ENCODE results near the gene CEP170B.

The CEP170B gene

DNA sequence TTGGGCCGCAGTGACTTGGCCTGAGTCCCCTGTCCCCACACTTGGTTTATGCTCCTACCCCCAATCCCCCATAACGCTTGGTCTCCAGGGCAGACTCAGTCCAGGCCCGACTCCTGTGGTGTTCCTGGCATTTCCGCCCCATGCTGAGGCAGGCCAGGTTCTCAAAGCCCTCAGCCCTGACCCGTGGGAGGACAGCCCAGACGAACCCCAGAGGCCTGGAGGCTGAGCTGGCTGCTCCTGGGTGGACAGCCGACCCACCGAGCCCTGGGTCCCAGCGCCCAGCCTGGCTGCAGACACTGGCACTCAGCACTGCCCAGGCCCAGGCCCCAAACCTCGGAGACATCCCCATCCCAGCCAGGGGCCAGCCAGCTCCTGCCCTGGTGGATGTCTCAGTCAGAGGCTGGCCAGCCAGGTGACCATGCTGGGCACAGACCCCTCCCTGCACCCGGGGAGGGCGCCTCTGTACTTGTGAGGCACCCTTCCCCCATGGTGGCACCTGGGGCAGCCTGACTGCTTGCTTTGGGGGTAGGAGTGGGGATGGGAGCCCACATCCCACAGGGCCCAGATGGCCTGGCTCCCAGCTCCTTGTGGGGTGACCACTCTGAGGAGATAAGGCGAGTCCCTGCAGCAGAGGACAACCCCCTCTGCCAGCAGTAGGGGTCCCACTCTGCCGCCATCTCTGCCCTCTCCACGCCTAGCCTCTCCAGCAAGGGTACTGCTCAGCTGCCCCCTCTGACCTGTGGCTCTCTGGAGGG lies 61.0 kb downstream of the CEP170B start:
- no peak for DNase-seq (ENCODE audit: low read depth, low spot score)
- H3K4me3 ChIP-seq (ENCODE audit: low read length): no peak overlapping the region

DNA sequence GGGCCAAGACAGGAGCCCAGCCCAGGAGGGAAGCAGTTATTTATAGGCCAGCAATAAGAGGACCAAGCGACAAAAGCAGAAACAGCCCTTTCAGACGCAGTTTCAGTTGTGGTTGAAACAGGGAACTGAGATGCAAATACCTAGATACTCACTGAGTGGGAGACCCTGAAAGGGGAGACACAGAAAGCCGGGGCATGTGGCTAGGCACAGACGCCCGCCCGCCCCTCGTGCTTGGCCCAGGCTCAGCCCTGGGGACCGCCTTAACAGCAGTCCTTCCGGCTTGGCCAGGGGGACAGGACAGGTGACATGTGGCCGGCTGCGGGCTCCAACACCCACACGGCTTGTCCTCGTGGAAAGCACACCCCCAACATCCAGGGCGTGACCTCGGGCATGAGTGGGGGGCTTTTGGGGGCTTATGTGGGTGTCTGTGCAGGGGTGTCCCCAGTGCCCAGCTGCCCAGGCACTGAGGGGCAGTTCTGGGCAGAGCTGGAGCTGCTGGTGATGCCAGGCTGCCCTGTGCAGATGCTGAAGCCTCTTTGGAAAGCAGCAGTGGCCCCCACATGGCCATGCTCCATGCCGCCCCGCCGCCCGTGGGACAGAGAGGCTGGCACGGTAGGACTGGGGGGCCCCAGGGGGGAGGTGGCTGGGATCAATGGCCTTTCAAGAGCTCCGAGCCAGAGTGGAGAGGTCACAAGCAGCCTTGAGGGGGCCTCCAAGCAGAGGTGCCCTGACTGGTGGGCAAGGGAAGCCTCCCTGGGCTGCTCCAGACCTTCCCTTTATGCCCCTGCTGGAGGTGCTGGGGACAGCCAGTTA lies 61.8 kb downstream of the CEP170B start:
- DNase-seq (ENCODE audit: low read depth, low spot score): no peak
- no peak overlapping the region for H3K4me3 ChIP-seq (ENCODE audit: low read length)

DNA sequence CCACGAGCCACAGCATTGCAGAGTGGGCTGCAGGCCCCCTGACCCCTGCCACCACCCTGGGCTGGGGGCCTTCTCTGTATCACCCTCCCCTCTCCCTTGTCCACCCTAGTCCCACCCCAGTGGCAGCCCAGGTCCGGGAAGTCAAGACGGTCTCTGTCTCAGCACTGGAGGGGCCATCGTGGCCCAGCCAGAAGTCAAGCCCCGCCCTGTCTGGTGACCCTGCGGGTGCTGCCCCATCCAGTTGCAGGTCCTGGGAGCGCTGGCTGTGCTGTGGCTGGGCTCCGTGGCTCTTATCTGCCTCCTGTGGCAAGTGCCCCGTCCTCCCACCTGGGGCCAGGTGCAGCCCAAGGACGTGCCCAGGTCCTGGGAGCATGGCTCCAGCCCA lies 62.4 kb downstream of the CEP170B start:
- H3K4me3 ChIP-seq (ENCODE audit: low read length): no peak overlapping the region
- DNase-seq (ENCODE audit: low read depth, low spot score): no peak

DNA sequence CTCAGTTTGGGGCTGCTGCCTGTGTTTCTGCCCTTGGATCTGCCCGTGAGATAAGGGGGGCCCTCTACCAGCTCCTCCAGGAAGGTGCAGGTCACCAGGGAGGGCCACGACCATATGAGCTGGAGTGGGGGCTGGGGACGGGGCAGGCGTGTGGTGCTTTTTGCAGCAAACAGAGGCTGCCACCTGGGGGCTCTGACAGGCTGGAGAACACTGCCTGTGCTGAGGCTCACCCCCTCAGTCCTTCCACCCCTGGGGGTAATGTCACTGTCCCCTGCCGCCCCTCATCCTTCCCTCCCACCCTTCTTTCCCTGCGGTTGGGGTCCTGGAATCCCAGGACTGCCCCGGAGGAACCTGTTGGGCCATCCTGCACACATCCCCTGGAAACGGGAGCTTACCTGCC lies 62.8 kb downstream of the CEP170B start:
- no peak for DNase-seq (ENCODE audit: low read depth, low spot score)
- H3K4me3 ChIP-seq (ENCODE audit: low read length): no peak overlapping the region

DNA sequence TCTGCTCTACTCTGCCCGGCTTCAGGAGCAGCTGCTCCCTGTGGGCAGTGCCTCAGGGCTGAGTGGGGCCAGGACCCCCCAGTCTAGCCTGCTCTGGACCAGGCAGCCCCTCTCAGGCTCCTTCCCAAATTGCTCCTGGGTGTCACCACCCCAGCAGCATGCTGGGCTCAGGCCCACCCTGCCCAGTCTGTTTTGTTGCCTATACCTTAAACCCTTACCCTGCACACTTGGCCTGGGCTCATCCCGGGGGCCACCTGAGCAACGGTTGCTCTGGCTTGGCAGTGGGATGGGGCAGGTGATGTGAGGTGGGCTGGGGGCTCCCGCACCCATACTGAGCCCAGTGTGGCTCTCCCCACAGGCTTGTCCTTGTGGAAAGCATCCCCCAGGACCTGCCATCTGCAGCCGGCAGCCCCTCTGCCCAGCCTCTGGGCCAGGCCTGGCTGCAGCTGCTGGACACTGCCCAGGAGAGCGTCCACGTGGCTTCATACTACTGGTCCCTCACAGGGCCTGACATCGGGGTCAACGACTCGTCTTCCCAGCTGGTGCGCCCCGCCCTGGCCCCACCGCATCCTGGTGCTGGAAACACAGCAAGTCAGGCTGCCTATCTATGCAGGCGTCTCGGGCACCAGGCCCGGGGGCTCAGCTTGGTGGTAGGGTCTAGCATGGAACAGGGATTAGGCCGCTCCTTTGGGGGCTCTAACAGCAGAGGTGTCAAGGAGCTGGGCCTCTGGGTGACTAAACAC lies 63.5 kb downstream of the CEP170B start:
- no peak overlapping the region for H3K4me3 ChIP-seq (ENCODE audit: low read length)
- DNase-seq (ENCODE audit: low read depth, low spot score): no peak

DNA sequence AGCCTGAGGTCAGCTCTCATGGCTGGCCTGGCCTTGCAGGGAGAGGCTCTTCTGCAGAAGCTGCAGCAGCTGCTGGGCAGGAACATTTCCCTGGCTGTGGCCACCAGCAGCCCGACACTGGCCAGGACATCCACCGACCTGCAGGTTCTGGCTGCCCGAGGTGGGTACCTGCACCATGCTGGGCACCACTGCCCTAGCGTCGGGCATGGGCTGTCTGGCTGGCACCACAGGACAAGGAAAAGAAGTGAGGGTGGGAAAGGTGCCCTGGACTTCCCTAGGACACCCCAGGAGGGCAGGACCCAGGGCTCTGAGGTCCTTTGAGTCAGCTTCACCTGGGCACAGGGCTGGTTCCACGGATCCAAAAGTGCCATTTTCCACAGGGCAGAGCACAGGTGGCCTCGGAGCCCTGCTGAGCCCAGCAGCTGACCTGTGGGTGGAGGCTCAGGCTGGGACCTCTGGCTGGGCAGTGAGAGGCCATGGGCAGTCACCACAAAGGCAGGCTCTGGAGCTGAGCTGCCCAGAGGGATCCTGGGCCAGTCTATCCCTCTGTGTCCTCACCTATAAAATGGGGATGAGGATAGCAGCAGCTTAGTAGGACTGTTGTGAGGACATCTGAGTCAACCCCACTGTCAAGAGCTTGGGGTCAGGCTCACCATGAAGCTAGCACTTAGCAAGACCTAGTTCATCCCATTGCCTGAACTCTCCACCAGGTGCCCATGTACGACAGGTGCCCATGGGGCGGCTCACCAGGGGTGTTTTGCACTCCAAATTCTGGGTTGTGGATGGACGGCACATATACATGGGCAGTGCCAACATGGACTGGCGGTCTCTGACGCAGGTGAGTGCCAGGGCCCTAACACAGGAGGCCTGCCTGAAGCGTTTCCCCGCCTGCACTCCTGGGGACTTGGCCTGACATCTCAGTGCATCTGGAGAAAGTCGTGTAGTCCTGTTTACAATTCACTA lies 64.5 kb downstream of the CEP170B start:
- H3K4me3 ChIP-seq (ENCODE audit: low read length): no peak overlapping the region
- no peak for DNase-seq (ENCODE audit: low read depth, low spot score)

DNA sequence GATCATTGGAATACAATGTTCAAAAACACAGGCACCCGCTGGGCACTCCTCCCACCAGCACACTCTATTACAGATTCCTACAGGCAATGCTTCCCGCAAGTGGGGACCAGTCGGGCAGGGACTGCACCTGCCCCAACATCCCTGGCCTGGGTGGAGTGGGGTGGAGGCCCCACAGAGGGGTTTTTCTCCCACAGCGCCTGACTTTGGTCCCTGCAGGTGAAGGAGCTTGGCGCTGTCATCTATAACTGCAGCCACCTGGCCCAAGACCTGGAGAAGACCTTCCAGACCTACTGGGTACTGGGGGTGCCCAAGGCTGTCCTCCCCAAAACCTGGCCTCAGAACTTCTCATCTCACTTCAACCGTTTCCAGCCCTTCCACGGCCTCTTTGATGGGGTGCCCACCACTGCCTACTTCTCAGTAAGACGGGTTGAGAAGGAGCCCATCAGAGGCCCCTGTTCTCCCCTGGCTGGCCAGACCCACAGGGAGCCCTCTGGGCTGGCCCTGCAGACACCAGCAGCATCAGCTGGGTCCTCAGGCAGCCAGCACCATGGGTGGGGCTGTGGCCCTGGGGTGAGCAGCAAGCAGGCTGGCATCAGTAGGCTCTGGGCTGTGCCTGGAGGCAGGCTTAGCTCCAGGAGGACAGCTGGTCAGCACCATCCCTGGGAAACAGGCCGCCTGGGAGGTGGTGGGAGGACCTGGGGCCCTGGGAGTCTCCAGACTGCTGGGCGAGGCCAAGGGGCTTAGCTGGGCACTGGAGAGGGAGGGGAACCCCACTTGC lies 65.6 kb downstream of the CEP170B start:
- no peak overlapping the region for H3K4me3 ChIP-seq (ENCODE audit: low read length)
- DNase-seq (ENCODE audit: low read depth, low spot score): no peak

DNA sequence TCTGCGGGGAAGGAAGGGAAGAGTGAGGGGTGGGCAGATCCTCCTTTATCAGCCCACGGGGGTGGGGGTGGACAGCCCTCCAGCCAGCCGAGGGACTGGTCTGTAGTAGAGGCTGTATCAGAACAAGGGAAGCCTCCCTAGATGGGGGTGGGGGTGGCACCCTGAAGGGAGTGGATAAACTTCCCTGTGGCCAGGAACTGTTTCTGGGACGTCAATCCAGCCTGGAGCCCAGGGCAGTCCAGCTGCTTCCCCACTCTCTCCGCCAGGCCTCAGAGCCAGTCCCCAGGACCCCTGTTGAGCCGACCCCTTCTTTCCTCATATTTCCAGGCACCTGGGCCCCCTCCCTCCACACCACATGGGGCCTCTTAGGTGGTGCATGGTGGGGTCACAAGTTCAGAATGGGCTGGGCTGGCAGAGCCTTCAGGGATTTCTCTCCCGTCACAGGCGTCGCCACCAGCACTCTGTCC lies 66.3 kb downstream of the CEP170B start:
- no peak overlapping the region for H3K4me3 ChIP-seq (ENCODE audit: low read length)
- no peak for DNase-seq (ENCODE audit: low read depth, low spot score)

DNA sequence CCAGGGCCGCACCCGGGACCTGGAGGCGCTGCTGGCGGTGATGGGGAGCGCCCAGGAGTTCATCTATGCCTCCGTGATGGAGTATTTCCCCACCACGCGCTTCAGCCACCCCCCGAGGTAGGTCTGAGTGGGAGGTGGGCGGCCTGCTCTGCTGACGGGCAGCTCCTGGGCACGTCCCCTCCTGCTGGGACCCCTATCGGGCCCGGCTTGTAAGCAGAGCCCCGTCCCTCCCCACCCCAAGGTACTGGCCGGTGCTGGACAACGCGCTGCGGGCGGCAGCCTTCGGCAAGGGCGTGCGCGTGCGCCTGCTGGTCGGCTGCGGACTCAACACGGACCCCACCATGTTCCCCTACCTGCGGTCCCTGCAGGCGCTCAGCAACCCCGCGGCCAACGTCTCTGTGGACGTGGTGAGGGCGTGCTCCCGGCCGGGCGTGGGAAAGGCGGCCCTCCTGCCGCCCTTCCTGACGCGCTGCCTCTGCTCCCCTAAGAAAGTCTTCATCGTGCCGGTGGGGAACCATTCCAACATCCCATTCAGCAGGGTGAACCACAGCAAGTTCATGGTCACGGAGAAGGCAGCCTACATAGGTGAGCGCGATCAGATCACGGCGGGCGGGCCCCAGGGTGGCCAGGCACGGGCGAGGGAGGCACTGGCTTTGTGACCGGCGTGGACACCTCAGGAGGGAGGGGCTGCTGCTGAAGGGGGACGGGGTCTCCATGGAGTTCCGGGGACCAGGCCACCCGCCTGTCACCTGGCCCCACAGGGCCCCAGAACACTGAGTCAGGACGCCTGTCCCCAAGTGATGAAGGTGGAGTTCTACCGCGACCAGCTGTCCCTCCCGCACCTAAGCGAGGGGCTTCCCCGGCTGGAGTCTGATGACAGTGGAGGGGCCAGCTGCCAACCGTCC lies 67.0 kb downstream of the CEP170B start:
- DNase-seq (ENCODE audit: low read depth, low spot score): no peak
- H3K4me3 ChIP-seq (ENCODE audit: low read length): no peak overlapping the region

DNA sequence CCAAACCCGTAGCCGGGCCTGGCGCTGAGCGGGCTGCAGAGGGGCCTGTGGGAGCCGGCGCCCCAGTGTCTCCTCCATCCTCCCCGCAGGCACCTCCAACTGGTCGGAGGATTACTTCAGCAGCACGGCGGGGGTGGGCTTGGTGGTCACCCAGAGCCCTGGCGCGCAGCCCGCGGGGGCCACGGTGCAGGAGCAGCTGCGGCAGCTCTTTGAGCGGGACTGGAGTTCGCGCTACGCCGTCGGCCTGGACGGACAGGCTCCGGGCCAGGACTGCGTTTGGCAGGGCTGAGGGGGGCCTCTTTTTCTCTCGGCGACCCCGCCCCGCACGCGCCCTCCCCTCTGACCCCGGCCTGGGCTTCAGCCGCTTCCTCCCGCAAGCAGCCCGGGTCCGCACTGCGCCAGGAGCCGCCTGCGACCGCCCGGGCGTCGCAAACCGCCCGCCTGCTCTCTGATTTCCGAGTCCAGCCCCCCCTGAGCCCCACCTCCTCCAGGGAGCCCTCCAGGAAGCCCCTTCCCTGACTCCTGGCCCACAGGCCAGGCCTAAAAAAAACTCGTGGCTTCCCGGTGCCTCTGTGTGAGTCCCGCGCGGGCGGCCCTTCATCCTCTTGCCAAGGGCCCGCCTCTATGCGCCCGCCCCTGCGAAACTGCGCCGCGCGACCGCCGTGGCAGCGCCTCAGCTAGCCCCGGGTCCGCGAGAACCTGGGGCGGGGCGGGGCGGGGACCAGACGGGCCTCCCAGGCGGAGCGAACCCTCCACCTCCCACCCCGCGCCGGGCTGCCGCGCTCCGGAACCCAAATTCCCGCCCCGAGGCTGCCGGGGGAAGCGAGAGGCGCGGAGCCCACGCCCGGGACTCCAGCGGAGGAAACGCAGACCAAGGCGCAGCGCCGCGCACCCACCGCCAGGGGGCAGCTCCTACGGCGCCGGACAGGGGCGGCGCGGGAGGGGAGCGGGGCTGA lies 67.9 kb downstream of the CEP170B start:
- peak; percentile 66 for DNase-seq (ENCODE audit: low read depth, low spot score)

DNA sequence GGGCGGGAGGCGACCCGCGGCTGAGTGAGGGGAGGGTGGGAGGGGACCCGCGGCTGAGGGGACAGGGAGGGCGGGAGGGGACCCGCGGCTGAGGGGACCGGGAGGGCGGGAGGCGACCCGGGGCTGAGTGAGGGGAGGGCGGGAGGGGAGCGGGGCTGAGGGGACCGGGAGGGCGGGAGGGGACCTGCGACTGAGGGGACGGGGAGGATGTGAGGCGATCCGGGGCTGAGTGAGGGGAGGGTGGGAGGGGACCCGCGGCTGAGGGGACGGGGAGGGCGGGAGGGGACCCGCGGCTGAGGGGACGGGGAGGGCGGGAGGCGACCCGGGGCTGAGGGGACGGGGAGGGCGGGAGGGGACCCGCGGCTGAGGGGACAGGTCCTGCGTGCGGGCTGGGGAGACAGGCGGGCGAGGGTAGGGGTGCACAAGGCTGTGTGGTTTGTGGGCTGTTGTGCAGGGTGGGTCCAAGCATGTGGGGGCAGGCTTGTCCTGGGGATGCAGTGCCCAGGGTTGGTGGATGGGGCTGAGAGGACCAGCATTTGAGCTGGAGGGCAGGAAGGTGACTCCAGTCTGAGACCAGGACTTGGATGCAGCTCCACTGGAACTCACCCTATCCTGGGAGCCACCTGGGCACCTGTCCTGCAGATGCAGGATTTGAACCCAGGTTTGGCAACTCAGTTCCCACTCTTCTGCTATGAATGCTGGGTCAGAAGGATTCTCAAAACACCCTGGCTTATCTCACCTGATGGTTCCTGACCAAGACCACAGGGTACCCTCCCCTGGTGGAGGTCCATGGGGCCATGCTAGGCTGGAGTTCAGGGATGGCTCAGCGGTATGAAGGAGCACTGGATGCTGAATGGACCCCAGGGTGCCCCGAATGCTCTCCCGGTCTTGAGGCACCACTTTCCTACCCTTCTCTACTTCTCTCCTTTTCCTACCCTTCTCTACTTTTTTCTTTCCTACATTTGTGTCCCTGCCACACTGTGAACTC lies 69.0 kb downstream of the CEP170B start:
- no peak overlapping the region for H3K4me3 ChIP-seq (ENCODE audit: low read length)
- no peak for DNase-seq (ENCODE audit: low read depth, low spot score)

More for the DNA sequence above, 67.9 kb downstream of the CEP170B start:
- H3K4me3 ChIP-seq (ENCODE audit: low read length): peak overlapping the region; percentile 37

DNA sequence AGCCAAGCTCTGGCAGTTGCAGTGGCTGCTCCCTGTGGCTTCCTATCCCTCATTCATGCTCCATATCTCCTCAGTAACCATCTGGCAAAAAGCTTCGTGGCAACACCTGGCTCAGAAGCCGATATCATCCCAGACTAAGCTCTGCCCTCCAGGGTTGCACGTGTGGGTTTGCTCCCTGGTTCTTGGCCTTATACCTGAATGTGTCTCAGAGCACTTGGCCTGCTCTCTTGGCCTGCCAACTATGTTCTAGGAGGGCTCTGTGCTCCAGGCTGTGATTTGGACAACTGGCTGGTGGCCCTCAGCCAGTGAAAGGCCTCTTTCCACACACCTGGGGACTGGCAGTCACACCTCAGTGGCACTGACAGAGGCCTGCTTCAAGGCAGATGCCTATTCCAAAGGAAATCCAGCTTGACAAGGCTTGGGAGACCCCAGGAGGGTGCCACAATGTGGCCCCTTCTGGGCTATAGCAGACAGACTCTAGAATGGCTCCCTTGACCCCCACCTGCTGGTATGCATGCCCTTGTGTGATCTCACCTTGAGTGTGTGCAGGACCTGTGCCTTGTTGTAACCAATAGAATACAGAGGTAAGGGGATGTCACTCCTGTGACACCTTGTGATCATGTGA lies 70.1 kb downstream of the CEP170B start:
- DNase-seq (ENCODE audit: low read depth, low spot score): no peak

DNA sequence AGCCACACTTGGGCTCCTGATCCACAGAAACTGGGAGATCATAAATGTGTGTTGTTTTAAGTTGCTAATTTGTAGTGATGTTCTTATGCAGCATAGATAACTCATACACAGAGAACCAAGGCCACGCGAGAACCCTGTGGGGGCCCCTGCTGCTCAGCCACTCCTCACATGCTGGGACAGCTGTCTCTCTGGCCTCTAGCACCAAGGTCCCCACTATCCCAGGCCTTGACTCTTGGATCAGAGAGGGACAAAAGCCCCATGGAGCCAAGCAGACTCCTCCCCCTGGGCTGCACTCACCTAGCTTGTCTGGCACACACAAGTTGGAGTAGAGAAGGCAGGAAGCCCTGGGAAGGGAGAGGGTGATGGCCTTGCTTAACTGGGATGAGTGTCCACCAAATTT lies 70.9 kb downstream of the CEP170B start:
- DNase-seq (ENCODE audit: low read depth, low spot score): no peak
- H3K4me3 ChIP-seq (ENCODE audit: low read length): no peak overlapping the region

More for the DNA sequence above, 70.1 kb downstream of the CEP170B start:
- H3K4me3 ChIP-seq (ENCODE audit: low read length): no peak overlapping the region

DNA sequence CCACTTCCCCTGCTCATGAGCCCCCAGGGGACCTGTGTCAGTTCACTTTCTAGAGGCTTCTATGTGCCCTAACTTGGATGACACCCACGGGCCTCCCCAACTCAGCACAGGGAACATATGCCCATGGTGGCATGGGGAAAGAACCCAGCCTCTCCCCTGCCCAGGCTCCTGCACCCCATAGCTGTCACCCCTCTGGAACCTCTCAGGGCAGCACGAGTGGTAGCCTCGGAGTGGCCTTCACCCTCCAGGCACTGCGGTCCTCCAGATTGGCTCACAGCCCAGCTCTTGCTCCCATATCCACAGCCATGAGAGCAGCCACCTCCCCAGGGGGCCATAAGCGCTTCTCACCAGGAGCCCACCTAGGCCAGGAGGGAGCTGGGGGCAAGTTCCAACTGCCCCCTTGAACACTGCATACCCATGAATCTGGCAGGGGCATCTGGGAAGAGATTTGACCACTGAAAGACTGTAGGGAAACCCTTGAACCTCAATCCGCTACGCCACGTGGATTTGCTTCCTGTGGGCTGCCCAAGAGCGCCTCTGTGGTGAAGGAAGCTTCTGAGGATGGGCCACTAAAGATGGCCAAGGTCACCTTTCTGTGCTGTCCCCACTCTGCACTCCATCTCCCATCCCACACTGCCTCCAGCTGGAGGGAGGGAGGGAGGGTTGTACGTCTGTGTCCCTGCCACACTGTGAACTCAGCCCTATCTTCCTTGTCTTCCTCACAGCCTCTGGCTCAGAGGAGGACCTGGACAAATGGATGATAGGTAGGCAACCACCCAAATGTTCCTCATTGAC lies 71.5 kb downstream of the CEP170B start:
- DNase-seq (ENCODE audit: low read depth, low spot score): no peak
- H3K4me3 ChIP-seq (ENCODE audit: low read length): no peak overlapping the region

All from Jurkat, Clone E6-1 (cell line).